Gastroesophageal sphincter (tissue), 3 donors: Measurements from ENCODE around the gene ACOT6.
"Not testable (repeated sequence)": the region's sequence is repeated elsewhere in the genome, so short reads cannot be mapped to it uniquely, and the experiment has no call there.

Experiments
- CTCF ChIP-seq, 4 experiments: fragments of 200-600 bp in 2 of 4; fragments of 450-650 bp in 2 of 4; sonication (generic) in 1 of 4; IDR thresholded peaks; one replicate each; pipeline ENCODE4 v1.5.1; 2017 to 2019; ENCODE audit warnings: antibody characterized with exemption in 4 of 4, mild to moderate bottlenecking in 2 of 4, moderate library complexity in 2 of 4
- POLR2A ChIP-seq, 2 donors: fragments of 450-650 bp; IDR thresholded peaks; one replicate each; pipeline ENCODE4 v1.6.1; 2017; ENCODE audit warnings: antibody characterized with exemption in 2 of 2, mild to moderate bottlenecking in 2 of 2, moderate library complexity in 1 of 2
- POLR2AphosphoS5 ChIP-seq: sonication (generic); formaldehyde crosslinking; IDR thresholded peaks from one replicate; pipeline ENCODE4 v1.6.1; 2017; ENCODE audit warnings: antibody characterized with exemption

GRCh38 chr14:73566431-73566830, 45.9 kb upstream of the ACOT6 start:
- not testable (repeated sequence) for TF ChIP-seq CTCF (IDR thresholded peaks at IDR 0.05); POLR2AphosphoS5; POLR2A (IDR thresholded peaks at IDR 0.05)
